ENCODE measurements around the gene CLEC3B. TPM values are rescaled to one million over a fixed set of nuclear protein-coding genes. Genes with fewer than 3 reads are reported as not detected.

The CLEC3B gene
- total RNA-seq, 6 donors from 2014 or later: 6.3 to 332 (median 140) TPM

- H3K27ac ChIP-seq: no peak overlapping the region
- ATAC-seq (ENCODE audit: low FRiP score in 2 of 2) (no peak), DNase-seq (no peak)
- H3K4me3 ChIP-seq: no peak overlapping the region
- WGBS, 2 donors: 41 to 44% methylated on average over 5 of the region's 5 CpGs
- H3K4me1 ChIP-seq: peaks cover 8 to 20% (median 15%) of the 10 kb centered on the region in 4 donors
- H3K36me3 ChIP-seq: peaks cover 0 to 16% (median 0%) of the 10 kb centered on the region in 4 donors
- H3K9me3 ChIP-seq: no peaks in the 10 kb centered on the region
- no peaks in the 10 kb centered on the region for H3K27me3 ChIP-seq
- TF ChIP-seq EP300 (IDR thresholded peaks at IDR 0.05) (no peak), POLR2A (IDR thresholded peaks at IDR 0.05) (no peak), POLR2AphosphoS5 (IDR thresholded peaks at IDR 0.05) (no peak)
- TF ChIP-seq, protein P1, sequence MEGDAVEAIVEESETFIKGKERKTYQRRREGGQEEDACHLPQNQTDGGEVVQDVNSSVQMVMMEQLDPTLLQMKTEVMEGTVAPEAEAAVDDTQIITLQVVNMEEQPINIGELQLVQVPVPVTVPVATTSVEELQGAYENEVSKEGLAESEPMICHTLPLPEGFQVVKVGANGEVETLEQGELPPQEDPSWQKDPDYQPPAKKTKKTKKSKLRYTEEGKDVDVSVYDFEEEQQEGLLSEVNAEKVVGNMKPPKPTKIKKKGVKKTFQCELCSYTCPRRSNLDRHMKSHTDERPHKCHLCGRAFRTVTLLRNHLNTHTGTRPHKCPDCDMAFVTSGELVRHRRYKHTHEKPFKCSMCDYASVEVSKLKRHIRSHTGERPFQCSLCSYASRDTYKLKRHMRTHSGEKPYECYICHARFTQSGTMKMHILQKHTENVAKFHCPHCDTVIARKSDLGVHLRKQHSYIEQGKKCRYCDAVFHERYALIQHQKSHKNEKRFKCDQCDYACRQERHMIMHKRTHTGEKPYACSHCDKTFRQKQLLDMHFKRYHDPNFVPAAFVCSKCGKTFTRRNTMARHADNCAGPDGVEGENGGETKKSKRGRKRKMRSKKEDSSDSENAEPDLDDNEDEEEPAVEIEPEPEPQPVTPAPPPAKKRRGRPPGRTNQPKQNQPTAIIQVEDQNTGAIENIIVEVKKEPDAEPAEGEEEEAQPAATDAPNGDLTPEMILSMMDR (IDR thresholded peaks at IDR 0.05): no peak
Observed at GRCh38 chr3:45017821-45018220, 8.3 kb upstream of the CLEC3B start.

- WGBS, 2 donors: 57 to 69% methylated on average over 8 of the region's 8 CpGs
- Histone ChIP-seq H3K4me3 (no peak overlapping the region), H3K27ac (no peak overlapping the region), H3K4me1 (peaks cover 15 to 26% (median 20%) of the 10 kb centered on the region in 4 donors), H3K36me3 (peaks cover 0 to 8% (median 0%) of the 10 kb centered on the region in 4 donors), H3K9me3 (no peaks in the 10 kb centered on the region), H3K27me3 (no peaks in the 10 kb centered on the region)
- ATAC-seq (ENCODE audit: low FRiP score in 2 of 2): no peak
- no peak for DNase-seq
- TF ChIP-seq EP300 (IDR thresholded peaks at IDR 0.05): no peak
- no peak for TF ChIP-seq POLR2AphosphoS5 (IDR thresholded peaks at IDR 0.05)
- no peak for TF ChIP-seq POLR2A (IDR thresholded peaks at IDR 0.05)
- TF ChIP-seq, protein P1 (IDR thresholded peaks at IDR 0.05): no peak
Observed at GRCh38 chr3:45020534-45020933, 5.6 kb upstream of the CLEC3B start.

- no peaks in the 10 kb centered on the region for H3K9me3 ChIP-seq
- H3K4me3 ChIP-seq: no peak overlapping the region
- no peaks in the 10 kb centered on the region for H3K27me3 ChIP-seq
- ATAC-seq (ENCODE audit: low FRiP score in 2 of 2) (peak; percentile 41 to 90), DNase-seq (no peak)
- H3K4me1 ChIP-seq: peaks cover 24 to 36% (median 28%) of the 10 kb centered on the region in 4 donors
- H3K27ac ChIP-seq: peak overlapping the region in 2 of 4 donors; percentile 11 to 56
- WGBS, 2 donors: 54% methylated on average over 12 of the region's 12 CpGs
- TF ChIP-seq EP300 (IDR thresholded peaks at IDR 0.05): no peak
- H3K36me3 ChIP-seq: no peaks in the 10 kb centered on the region
Observed at GRCh38 chr3:45021524-45022297, 4.4 kb upstream of the CLEC3B start.

DNA sequence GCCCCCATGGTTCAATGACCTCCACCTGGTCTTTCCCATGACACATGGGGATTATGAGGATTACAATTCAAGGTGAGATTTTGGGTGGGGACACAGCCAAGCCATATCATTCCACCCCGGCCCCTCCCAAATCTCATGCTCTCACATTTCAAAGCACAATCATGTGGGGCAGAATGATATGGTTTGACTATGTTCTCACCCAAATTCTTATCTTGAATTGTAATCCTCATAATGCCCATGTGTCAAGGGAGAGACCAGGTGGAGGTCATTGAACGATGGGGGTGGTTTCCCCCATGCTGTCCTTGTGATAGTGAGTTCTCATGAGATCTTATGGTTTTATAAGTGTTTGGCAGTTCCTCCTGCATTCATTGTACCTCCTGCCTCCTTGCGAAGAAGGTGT lies 2.4 kb upstream of the CLEC3B start:
- Histone ChIP-seq H3K27ac (peak overlapping the region in 1 of 4 donors; percentile 30), H3K4me1 (peaks cover 24 to 44% (median 28%) of the 10 kb centered on the region in 4 donors), H3K4me3 (no peak overlapping the region), H3K9me3 (no peaks in the 10 kb centered on the region), H3K27me3 (no peaks in the 10 kb centered on the region), H3K36me3 (no peaks in the 10 kb centered on the region)
- TF ChIP-seq POLR2AphosphoS5 (IDR thresholded peaks at IDR 0.05) (no peak), POLR2A (IDR thresholded peaks at IDR 0.05) (no peak), EP300 (IDR thresholded peaks at IDR 0.05) (no peak)
- TF ChIP-seq, protein P1 (IDR thresholded peaks at IDR 0.05): no peak
- 60 to 74% methylated on average over 3 of the region's 3 CpGs for WGBS, 2 donors
- no peak for DNase-seq
- ATAC-seq (ENCODE audit: low FRiP score in 2 of 2): no peak

DNA sequence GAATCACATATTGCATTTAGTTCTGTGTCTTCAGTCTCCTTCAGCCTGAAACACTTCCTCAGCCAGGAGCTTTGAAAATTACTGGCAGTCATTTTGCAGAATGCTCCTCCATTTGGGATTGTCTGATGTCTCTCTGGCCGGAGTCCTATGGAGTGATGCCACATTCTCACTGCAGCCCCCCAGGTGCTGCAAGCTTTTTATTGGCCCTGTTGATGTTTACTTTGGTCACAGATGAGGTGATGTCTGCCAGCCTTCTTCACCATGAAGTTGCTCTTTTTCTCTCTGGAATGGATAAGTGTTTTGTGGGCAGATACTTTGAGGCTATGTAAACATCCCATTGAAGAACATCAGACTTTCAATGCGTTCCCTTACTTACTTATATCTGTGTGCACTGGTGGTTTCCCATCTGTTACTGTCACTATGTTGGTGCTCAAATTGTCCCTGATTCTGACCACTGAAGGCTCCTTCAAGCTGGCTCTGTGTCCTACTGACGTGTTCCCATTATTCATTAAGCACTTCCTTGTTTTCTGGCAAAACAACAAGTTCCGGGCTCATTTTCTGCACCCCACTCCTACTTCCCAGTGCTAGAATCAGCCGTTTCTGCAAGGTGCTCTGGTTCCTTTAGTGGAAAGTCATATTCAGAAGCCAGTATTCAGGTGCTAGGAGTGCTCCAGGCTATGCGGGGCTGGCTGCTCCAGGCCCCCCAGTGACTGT lies 1.4 kb upstream of the CLEC3B start:
- no peak for DNase-seq
- TF ChIP-seq, protein P1 (IDR thresholded peaks at IDR 0.05): no peak
- peak in 1 of 4 donors; percentile 29 for TF ChIP-seq EP300 (IDR thresholded peaks at IDR 0.05)
- TF ChIP-seq POLR2AphosphoS5 (IDR thresholded peaks at IDR 0.05): no peak
- Histone ChIP-seq H3K4me1 (peaks cover 24 to 49% (median 28%) of the 10 kb centered on the region in 4 donors), H3K27ac (peak overlapping the region; percentile 57 to 86 (median 73)), H3K9me3 (no peaks in the 10 kb centered on the region), H3K36me3 (no peaks in the 10 kb centered on the region), H3K4me3 (no peak overlapping the region), H3K27me3 (no peaks in the 10 kb centered on the region)
- ATAC-seq (ENCODE audit: low FRiP score in 2 of 2): no peak
- WGBS, 2 donors: 26 to 33% methylated on average over 5 to 6 of the region's 6 CpGs
